ENCODE results near the gene PIKFYVE. TPM values are rescaled to one million over a fixed set of nuclear protein-coding genes. Genes with fewer than 3 reads are reported as not detected.

PIKFYVE gene
- total and polyA plus RNA-seq, 10 of the 15 experiments (the other 5 are each of a cell fraction or from before 2014, with no cell fraction given), result 5.2 to 41.7 (median 19.6) TPM

DNA sequence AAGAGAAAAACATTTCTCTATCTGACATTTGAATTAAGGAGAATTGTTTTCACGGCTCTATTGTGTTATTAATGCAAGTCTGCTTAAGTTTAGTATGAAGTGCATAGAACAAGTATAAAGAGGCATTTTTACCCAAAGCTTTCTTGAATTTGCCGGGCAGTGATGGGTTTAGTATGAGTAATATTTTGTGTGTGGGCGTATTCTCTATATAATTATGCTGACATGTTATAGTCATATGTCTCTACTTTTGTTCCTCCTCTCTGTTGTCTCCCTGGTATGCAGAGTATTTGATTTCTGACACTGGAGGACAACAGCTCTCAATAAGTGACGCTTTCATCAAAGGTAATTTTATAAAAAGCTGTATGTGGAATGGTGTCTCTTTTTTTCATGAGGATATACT, 45.9 kb downstream of the PIKFYVE start (continued):
- no peak for TF ChIP-seq NR2F1 (conservative IDR thresholded peaks at IDR 0.05)
- TF ChIP-seq SIN3A (IDR thresholded peaks at IDR 0.05; ENCODE audit: low read depth, low read length), result peak; percentile 88; the same call in 1 of the 2 replicates
- TF ChIP-seq IKZF2 (IDR thresholded peaks at IDR 0.05), result no peak
- TF ChIP-seq TAF1 (IDR thresholded peaks at IDR 0.05; ENCODE audit: borderline replicate concordance, low read depth, low read length), result peak; percentile 53; the same call in 1 of the 2 replicates
- TF ChIP-seq NBN (IDR thresholded peaks at IDR 0.05), result peak; percentile 22; the same call in 1 of the 2 replicates

DNA sequence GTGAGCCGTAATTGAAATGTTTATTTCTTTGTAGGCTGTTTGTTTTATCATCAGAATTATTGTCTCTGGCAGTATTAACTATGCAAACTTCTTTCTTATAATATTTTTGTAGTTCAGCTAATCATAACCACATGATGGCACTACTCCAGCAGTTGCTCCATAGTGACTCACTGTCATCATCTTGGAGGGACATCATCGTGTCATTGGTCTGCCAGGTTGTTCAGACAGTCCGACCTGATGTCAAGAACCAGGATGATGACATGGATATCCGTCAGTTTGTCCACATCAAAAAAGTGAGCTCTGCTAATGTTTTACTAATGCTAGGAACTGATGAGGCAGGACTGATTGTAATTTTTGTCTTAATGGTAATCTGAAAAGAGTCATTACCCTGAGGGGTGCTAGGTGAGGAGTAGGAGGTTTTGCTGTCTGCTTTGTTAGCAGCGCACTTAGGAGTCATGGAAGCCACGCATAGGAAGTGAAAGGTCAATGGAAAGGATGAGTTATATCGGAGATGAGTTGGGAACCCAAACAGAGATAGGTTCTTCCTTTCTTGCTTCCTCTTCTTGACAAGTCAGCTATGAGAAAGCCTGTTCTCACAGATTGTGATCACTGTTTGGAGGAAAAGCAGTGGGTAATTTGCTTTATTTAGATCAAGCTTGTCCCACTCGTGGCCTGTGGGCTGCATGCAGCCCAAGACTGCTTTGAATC, 49.2 kb downstream of the PIKFYVE start:
- H3K27ac ChIP-seq (ENCODE audit: control insufficient read depth, insufficient read depth), result peak overlapping the region; percentile 17
- TF ChIP-seq HDGF (IDR thresholded peaks at IDR 0.05), result no peak
- TF ChIP-seq RUNX3 (IDR thresholded peaks at IDR 0.05; ENCODE audit: low read length), result peak; percentile 31
- peak; percentile 72 for TF ChIP-seq CREB1 (IDR thresholded peaks at IDR 0.05; ENCODE audit: low read depth)
- TF ChIP-seq, protein P1, sequence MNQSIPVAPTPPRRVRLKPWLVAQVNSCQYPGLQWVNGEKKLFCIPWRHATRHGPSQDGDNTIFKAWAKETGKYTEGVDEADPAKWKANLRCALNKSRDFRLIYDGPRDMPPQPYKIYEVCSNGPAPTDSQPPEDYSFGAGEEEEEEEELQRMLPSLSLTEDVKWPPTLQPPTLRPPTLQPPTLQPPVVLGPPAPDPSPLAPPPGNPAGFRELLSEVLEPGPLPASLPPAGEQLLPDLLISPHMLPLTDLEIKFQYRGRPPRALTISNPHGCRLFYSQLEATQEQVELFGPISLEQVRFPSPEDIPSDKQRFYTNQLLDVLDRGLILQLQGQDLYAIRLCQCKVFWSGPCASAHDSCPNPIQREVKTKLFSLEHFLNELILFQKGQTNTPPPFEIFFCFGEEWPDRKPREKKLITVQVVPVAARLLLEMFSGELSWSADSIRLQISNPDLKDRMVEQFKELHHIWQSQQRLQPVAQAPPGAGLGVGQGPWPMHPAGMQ (IDR thresholded peaks at IDR 0.05; ENCODE audit: borderline replicate concordance), result no peak
- no peak for TF ChIP-seq BMI1 (IDR thresholded peaks at IDR 0.05; ENCODE audit: borderline replicate concordance)
- TF ChIP-seq, protein P2, sequence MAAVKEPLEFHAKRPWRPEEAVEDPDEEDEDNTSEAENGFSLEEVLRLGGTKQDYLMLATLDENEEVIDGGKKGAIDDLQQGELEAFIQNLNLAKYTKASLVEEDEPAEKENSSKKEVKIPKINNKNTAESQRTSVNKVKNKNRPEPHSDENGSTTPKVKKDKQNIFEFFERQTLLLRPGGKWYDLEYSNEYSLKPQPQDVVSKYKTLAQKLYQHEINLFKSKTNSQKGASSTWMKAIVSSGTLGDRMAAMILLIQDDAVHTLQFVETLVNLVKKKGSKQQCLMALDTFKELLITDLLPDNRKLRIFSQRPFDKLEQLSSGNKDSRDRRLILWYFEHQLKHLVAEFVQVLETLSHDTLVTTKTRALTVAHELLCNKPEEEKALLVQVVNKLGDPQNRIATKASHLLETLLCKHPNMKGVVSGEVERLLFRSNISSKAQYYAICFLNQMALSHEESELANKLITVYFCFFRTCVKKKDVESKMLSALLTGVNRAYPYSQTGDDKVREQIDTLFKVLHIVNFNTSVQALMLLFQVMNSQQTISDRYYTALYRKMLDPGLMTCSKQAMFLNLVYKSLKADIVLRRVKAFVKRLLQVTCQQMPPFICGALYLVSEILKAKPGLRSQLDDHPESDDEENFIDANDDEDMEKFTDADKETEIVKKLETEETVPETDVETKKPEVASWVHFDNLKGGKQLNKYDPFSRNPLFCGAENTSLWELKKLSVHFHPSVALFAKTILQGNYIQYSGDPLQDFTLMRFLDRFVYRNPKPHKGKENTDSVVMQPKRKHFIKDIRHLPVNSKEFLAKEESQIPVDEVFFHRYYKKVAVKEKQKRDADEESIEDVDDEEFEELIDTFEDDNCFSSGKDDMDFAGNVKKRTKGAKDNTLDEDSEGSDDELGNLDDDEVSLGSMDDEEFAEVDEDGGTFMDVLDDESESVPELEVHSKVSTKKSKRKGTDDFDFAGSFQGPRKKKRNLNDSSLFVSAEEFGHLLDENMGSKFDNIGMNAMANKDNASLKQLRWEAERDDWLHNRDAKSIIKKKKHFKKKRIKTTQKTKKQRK (IDR thresholded peaks at IDR 0.05; ENCODE audit: low read depth, low read length), result no peak
- TF ChIP-seq CEBPB (IDR thresholded peaks at IDR 0.05; ENCODE audit: borderline replicate concordance in 1 of 2, low read depth in 2 of 2, low read length in 2 of 2), result 0 out of 4 replicates have a peak, but pooled peaks of 1 of the 2 experiments have one; percentile 39
- TF ChIP-seq MTA2 (IDR thresholded peaks at IDR 0.05; ENCODE audit: low read depth), result peak; percentile 65; the same call in 1 of the 2 replicates
- TF ChIP-seq SP1 (IDR thresholded peaks at IDR 0.05; ENCODE audit: low read depth, low read length), result no peak
- no peak for TF ChIP-seq CBX5 (IDR thresholded peaks at IDR 0.05; ENCODE audit: low read depth)
- no peak for TF ChIP-seq SIX5 (IDR thresholded peaks at IDR 0.05; ENCODE audit: low read depth, low read length, severe bottlenecking)

More for the DNA sequence above, 49.2 kb downstream of the PIKFYVE start:
- Histone ChIP-seq H3K4me3 (peak overlapping the region; percentile 25; the same call in 1 of the 2 replicates), H3K9me3 (replicated peaks; ENCODE audit: control insufficient read depth, insufficient read depth, low read length) (no peaks in the 10 kb centered on the region; the same call in 2 of the 3 replicates), H3K9ac (ENCODE audit: control insufficient read depth, insufficient read depth, low read length) (no peak overlapping the region), H3K79me2 (ENCODE audit: control insufficient read depth, insufficient read depth, low read length) (peaks cover 9% of the 10 kb centered on the region), H3K4me2 (ENCODE audit: control insufficient read depth, insufficient read depth) (peak overlapping the region; percentile 61), H3K27me3 (replicated peaks in 1 of 2; ENCODE audit: control insufficient read depth in 2 of 2, insufficient read depth in 2 of 2, low read length in 1 of 2) (no peaks in the 10 kb centered on the region), H2AFZ (ENCODE audit: control insufficient read depth, low read depth, low read length) (no peak overlapping the region), H4K20me1 (ENCODE audit: control insufficient read depth, insufficient read depth) (no peaks in the 10 kb centered on the region), H3K4me1 (ENCODE audit: control insufficient read depth, insufficient read depth, low read length) (peaks cover 27% of the 10 kb centered on the region), H3K36me3 (ENCODE audit: control insufficient read depth in 2 of 2, insufficient read depth in 2 of 2, low read length in 1 of 2) (peaks cover 0 to 8% of the 10 kb centered on the region in 2 experiments; a peak in 2 of 4 replicates)
- ATAC-seq, result peak; percentile 56
- peak; percentile 90 for FAIRE-seq
- RAD21 ChIA-PET (ENCODE audit: unreplicated experiment), result interaction anchor here (0.7 to 1.7 kb wide), 6 partner anchors 20 to 431 kb away, joined by 3 to 4 read pairs (median 4); partner anchors contain the start of gene IDH1
- in situ Hi-C loops (cut with MboI), result no loop called here
- CTCF ChIA-PET, result interaction anchor here (0.8 to 3.0 kb wide), 14 partner anchors 10 to 139 kb away, joined by 3 to 17 read pairs (median 4); partner anchors contain the start of genes IDH1 and PIKFYVE
- DNase-seq (ENCODE audit: low read depth, low spot score), result peak; percentile 73
- SMC1A ChIA-PET (ENCODE audit: uncharacterized antibody, unreplicated experiment), result interaction anchor here (0.9 to 5.8 kb wide), 9 partner anchors 11 to 62 kb away, joined by 3 to 77 read pairs (median 3); partner anchors contain the start of gene PIKFYVE
- POLR2A ChIA-PET, result interaction anchor here (1.2 to 6.0 kb wide), 4 partner anchors 19 to 48 kb away, joined by 4 to 68 read pairs (median 8); partner anchors contain the start of gene PIKFYVE
- intact Hi-C loops (cut with micrococcal nuclease; ENCODE audit: unreplicated experiment), result loop anchor here (1.0 kb wide), 2 partner anchors 49 to 690 kb away; partner anchors contain the start of genes METTL21A and PIKFYVE
- BruUV-seq (replicated peaks), result no TSS peak
- WGBS (ENCODE audit: insufficient coverage, insufficient replicate concordance, low lambda C conversion rate, missing lambda C conversion rate), result 14% methylated on average over 8 of the region's 8 CpGs

Measured in GM12878 (cell line).